GM12878 (cell line): Measurements from ENCODE around the gene HAUS7.

Experiments used
- ATF7 ChIP-seq: fragments of 450-650 bp; IDR thresholded peaks from 2 replicates; pipeline ENCODE4 v1.6.1; 2016; ENCODE audit warnings: low read depth, mild to moderate bottlenecking
- EGR1 ChIP-seq, 2 experiments: IDR thresholded peaks; 1 replicate in 1 of 2; 2 replicates in 1 of 2; pipeline ENCODE4 v1.6.1; 2011 to 2012; ENCODE audit warnings: low read depth in 2 of 2, low read length in 2 of 2, borderline replicate concordance in 1 of 2, mild to moderate bottlenecking in 1 of 2, moderate library complexity in 1 of 2
- EP300 ChIP-seq, 2 experiments: fragments of 150-350 bp in 1 of 2; IDR thresholded peaks; 2 replicates each; pipeline ENCODE4 v1.6.1; 2011 to 2012; ENCODE audit warnings: low read depth in 2 of 2, low read length in 2 of 2, borderline replicate concordance in 1 of 2, improper control_type of control experiment in 1 of 2, inconsistent platforms in 1 of 2; ENCODE audit not compliant: control insufficient read depth in 1 of 2
- EZH2 ChIP-seq: IDR thresholded peaks from 2 replicates; pipeline ENCODE4 v1.6.1; 2012; ENCODE audit warnings: low read depth, mild to moderate bottlenecking, control low read depth, inconsistent platforms, low read length, borderline replicate concordance; ENCODE audit not compliant: control insufficient read depth
- POLR2A ChIP-seq: IDR thresholded peaks from 2 replicates; pipeline ENCODE4 v1.6.1; 2011; ENCODE audit warnings: low read depth, mild to moderate bottlenecking, low read length
- SIX5 ChIP-seq: IDR thresholded peaks from 2 replicates; pipeline ENCODE4 v1.6.1; 2011; ENCODE audit warnings: mild to moderate bottlenecking, low read depth, low read length, moderate library complexity; ENCODE audit not compliant: severe bottlenecking
- SMAD1 ChIP-seq: fragments of 450-650 bp; IDR thresholded peaks from 2 replicates; pipeline ENCODE4 v1.6.1; 2018; ENCODE audit warnings: mild to moderate bottlenecking, low read depth; ENCODE audit not compliant: partially characterized antibody
- YBX1 ChIP-seq: fragments of 450-650 bp; IDR thresholded peaks from 2 replicates; pipeline ENCODE4 v1.6.1; 2016; ENCODE audit warnings: antibody characterized with exemption
- ZNF384 ChIP-seq: IDR thresholded peaks from 2 replicates; pipeline ENCODE4 v1.6.1; 2012; ENCODE audit warnings: low read depth, mild to moderate bottlenecking, low read length, improper control_type of control experiment, borderline replicate concordance
- ZZZ3 ChIP-seq: IDR thresholded peaks from 2 replicates; pipeline ENCODE4 v1.6.1; 2011; ENCODE audit warnings: low read depth; ENCODE audit not compliant: control insufficient read depth, insufficient read length
- TF ChIP-seq, protein P1 (sequence below): fragments of 450-650 bp; IDR thresholded peaks from 2 replicates; pipeline ENCODE4 v1.6.1; 2016; ENCODE audit warnings: mild to moderate bottlenecking, moderate library complexity, borderline replicate concordance
- TF ChIP-seq, protein P2 (sequence below), 3 experiments: IDR thresholded peaks in 2 of 3; conservative IDR thresholded peaks in 1 of 3; 2 replicates each; pipeline ENCODE4 v1.5.1; 2011; ENCODE audit warnings: low read depth in 3 of 3, low read length in 3 of 3, mild to moderate bottlenecking in 3 of 3, control low read depth in 2 of 3, moderate library complexity in 2 of 3, inconsistent platforms in 1 of 3, mixed read lengths in 1 of 3; ENCODE audit not compliant: control insufficient read depth in 2 of 3, insufficient read depth in 1 of 3; ENCODE audit errors: extremely low read depth in 1 of 3
- TF ChIP-seq, protein P3 (sequence below): fragments of 450-650 bp; formaldehyde crosslinking; IDR thresholded peaks from 2 replicates; pipeline ENCODE4 v1.4.0; 2022; ENCODE audit warnings: mild to moderate bottlenecking, moderate library complexity
- TF ChIP-seq, protein P4 (sequence below): IDR thresholded peaks from 2 replicates; pipeline ENCODE4 v1.6.1; 2011; ENCODE audit warnings: mild to moderate bottlenecking, low read depth, low read length, moderate library complexity; ENCODE audit not compliant: insufficient replicate concordance

DNA sequence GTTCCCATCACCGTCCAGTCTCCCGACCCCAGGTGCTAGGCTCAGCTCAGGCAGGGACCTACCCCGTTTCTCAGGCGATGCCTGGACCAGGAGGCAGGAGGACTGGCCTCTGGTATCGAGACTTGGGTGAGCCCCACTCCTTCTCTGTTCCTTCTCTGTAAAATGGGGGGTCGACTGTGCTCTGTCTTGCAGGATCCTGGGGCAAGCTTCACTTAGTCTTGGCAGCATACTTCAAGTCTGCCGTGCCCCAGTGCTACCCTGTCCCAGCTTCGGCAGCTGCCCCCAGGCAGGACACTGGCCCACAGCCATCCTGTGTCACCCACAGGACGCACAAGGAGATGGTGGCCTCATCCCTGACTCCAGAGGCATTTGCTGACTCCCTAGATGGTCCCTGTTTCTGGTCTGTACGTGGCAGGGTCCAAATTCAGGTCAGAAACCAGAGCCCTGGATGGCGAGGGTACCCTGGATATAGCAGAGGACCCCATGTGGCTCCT lies 7.0 kb upstream of the HAUS7 start:
- TF ChIP-seq, protein P1, sequence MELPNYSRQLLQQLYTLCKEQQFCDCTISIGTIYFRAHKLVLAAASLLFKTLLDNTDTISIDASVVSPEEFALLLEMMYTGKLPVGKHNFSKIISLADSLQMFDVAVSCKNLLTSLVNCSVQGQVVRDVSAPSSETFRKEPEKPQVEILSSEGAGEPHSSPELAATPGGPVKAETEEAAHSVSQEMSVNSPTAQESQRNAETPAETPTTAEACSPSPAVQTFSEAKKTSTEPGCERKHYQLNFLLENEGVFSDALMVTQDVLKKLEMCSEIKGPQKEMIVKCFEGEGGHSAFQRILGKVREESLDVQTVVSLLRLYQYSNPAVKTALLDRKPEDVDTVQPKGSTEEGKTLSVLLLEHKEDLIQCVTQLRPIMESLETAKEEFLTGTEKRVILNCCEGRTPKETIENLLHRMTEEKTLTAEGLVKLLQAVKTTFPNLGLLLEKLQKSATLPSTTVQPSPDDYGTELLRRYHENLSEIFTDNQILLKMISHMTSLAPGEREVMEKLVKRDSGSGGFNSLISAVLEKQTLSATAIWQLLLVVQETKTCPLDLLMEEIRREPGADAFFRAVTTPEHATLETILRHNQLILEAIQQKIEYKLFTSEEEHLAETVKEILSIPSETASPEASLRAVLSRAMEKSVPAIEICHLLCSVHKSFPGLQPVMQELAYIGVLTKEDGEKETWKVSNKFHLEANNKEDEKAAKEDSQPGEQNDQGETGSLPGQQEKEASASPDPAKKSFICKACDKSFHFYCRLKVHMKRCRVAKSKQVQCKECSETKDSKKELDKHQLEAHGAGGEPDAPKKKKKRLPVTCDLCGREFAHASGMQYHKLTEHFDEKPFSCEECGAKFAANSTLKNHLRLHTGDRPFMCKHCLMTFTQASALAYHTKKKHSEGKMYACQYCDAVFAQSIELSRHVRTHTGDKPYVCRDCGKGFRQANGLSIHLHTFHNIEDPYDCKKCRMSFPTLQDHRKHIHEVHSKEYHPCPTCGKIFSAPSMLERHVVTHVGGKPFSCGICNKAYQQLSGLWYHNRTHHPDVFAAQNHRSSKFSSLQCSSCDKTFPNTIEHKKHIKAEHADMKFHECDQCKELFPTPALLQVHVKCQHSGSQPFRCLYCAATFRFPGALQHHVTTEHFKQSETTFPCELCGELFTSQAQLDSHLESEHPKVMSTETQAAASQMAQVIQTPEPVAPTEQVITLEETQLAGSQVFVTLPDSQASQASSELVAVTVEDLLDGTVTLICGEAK: no peak
- no peak for TF ChIP-seq SIX5
- TF ChIP-seq SMAD1: no peak
- no peak for TF ChIP-seq YBX1
- no peak for TF ChIP-seq EGR1 (IDR thresholded peaks at IDR 0.05; ENCODE audit: borderline replicate concordance in 1 of 2, low read depth in 2 of 2, low read length in 2 of 2)
- TF ChIP-seq POLR2A: no peak
- no peak for TF ChIP-seq EZH2
- TF ChIP-seq, protein P2, sequence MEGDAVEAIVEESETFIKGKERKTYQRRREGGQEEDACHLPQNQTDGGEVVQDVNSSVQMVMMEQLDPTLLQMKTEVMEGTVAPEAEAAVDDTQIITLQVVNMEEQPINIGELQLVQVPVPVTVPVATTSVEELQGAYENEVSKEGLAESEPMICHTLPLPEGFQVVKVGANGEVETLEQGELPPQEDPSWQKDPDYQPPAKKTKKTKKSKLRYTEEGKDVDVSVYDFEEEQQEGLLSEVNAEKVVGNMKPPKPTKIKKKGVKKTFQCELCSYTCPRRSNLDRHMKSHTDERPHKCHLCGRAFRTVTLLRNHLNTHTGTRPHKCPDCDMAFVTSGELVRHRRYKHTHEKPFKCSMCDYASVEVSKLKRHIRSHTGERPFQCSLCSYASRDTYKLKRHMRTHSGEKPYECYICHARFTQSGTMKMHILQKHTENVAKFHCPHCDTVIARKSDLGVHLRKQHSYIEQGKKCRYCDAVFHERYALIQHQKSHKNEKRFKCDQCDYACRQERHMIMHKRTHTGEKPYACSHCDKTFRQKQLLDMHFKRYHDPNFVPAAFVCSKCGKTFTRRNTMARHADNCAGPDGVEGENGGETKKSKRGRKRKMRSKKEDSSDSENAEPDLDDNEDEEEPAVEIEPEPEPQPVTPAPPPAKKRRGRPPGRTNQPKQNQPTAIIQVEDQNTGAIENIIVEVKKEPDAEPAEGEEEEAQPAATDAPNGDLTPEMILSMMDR (IDR thresholded peaks at IDR 0.05 in 2 of 3, conservative IDR thresholded peaks at IDR 0.05 in 1 of 3; ENCODE audit: control insufficient read depth in 2 of 3, extremely low read depth in 1 of 3, insufficient read depth in 1 of 3, low read depth in 3 of 3, low read length in 3 of 3): no peak
- no peak for TF ChIP-seq ZZZ3
- TF ChIP-seq EP300 (IDR thresholded peaks at IDR 0.05; ENCODE audit: borderline replicate concordance in 1 of 2, control insufficient read depth in 1 of 2, low read depth in 2 of 2, low read length in 2 of 2): no peak
- TF ChIP-seq, protein P3, sequence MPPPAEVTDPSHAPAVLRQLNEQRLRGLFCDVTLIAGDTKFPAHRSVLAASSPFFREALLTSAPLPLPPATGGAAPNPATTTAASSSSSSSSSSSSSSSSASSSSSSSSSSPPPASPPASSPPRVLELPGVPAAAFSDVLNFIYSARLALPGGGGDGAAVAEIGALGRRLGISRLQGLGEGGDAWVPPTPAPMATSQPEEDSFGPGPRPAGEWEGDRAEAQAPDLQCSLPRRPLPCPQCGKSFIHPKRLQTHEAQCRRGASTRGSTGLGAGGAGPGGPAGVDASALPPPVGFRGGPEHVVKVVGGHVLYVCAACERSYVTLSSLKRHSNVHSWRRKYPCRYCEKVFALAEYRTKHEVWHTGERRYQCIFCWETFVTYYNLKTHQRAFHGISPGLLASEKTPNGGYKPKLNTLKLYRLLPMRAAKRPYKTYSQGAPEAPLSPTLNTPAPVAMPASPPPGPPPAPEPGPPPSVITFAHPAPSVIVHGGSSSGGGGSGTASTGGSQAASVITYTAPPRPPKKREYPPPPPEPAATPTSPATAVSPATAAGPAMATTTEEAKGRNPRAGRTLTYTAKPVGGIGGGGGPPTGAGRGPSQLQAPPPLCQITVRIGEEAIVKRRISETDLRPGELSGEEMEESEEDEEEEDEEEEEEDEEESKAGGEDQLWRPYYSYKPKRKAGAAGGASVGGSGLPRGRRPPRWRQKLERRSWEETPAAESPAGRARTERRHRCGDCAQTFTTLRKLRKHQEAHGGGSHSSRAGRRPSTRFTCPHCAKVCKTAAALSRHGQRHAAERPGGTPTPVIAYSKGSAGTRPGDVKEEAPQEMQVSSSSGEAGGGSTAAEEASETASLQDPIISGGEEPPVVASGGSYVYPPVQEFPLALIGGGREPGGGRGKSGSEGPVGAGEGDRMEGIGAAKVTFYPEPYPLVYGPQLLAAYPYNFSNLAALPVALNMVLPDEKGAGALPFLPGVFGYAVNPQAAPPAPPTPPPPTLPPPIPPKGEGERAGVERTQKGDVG (CRISPR knock-in tag): no peak
- no peak for TF ChIP-seq ATF7
- TF ChIP-seq, protein P4, sequence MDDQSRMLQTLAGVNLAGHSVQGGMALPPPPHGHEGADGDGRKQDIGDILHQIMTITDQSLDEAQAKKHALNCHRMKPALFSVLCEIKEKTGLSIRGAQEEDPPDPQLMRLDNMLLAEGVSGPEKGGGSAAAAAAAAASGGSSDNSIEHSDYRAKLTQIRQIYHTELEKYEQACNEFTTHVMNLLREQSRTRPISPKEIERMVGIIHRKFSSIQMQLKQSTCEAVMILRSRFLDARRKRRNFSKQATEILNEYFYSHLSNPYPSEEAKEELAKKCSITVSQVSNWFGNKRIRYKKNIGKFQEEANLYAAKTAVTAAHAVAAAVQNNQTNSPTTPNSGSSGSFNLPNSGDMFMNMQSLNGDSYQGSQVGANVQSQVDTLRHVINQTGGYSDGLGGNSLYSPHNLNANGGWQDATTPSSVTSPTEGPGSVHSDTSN: no peak
- no peak for TF ChIP-seq ZNF384
